IMR-90 (cell line): ENCODE measurements around the gene VPS13A. TPM values are rescaled to one million over a fixed set of nuclear protein-coding genes. Genes with fewer than 3 reads are reported as not detected.

Source experiments
- ATAC-seq: fragments of 200-7000 bp; cut with Tn5 transposase; 2 replicates; pipeline ENCODE4 v1.9.1; 2020; ENCODE audit warnings: low read depth, mild to moderate bottlenecking, moderate library complexity
- BruUV-seq: library from RNA; stranded (reverse); fragments of 400-500 nt; replicated peaks from 2 replicates; lab custom pipeline; 2021; lab: Mats Ljungman, UMichigan
- CTCF ChIA-PET: fragments of 300-600 bp; formaldehyde crosslinking; extraction: SDS; loops from one replicate; lab custom pipeline; 2021; ENCODE audit warnings: antibody characterized with exemption; lab: Yijun Ruan, JAX
- POLR2A ChIA-PET: fragments of 300-600 bp; sonication (Branson Sonifier 250); formaldehyde crosslinking; loops from one replicate; lab custom pipeline; 2022; ENCODE audit warnings: antibody characterized with exemption; ENCODE audit not compliant: unreplicated experiment; lab: Charles Lee
- DNase-seq: peaks from one replicate; pipeline ENCODE4 v3.0.0; 2013
- H2AFZ ChIP-seq: replicated peaks from 2 replicates; pipeline ENCODE3; 2013; ENCODE audit warnings: low read length, mild to moderate bottlenecking; ENCODE audit not compliant: poor library complexity
- H2AK5ac ChIP-seq: 2 replicates; pipeline ENCODE4 v1.6.1; 2013; ENCODE audit warnings: low read depth, low read length, inconsistent platforms
- H2AK9ac ChIP-seq: replicated peaks from 2 replicates; pipeline ENCODE3; 2013; ENCODE audit warnings: mild to moderate bottlenecking, low read depth, low read length, moderate library complexity; ENCODE audit not compliant: poor library complexity
- H2BK120ac ChIP-seq: 2 replicates; pipeline ENCODE4 v1.6.1; 2013; ENCODE audit warnings: low read depth, low read length, inconsistent platforms
- H2BK15ac ChIP-seq: 3 replicates; pipeline ENCODE4 v1.6.1; 2013; ENCODE audit warnings: low read depth, low read length, inconsistent platforms
- H2BK20ac ChIP-seq: 2 replicates; pipeline ENCODE4 v1.6.1; 2013; ENCODE audit warnings: low read depth, mild to moderate bottlenecking, inconsistent platforms, low read length, moderate library complexity
- H2BK5ac ChIP-seq: 2 replicates; pipeline ENCODE4 v1.6.1; 2013; ENCODE audit warnings: mild to moderate bottlenecking, low read depth, low read length, inconsistent platforms; ENCODE audit not compliant: poor library complexity, severe bottlenecking
- H3K14ac ChIP-seq: replicated peaks from 2 replicates; pipeline ENCODE4 v1.6.1; 2013; ENCODE audit warnings: low read depth, low read length, inconsistent platforms
- H3K18ac ChIP-seq: 2 replicates; pipeline ENCODE4 v1.6.1; 2013; ENCODE audit warnings: low read depth, low read length, control low read depth
- H3K23ac ChIP-seq: 2 replicates; pipeline ENCODE4 v1.6.1; 2013; ENCODE audit warnings: low read depth, low read length, inconsistent platforms
- H3K27ac ChIP-seq: 2 replicates; pipeline ENCODE4 v1.5.1; 2013; ENCODE audit warnings: mild to moderate bottlenecking, control low read depth, low read length; ENCODE audit not compliant: insufficient read depth
- H3K27me3 ChIP-seq: 2 replicates; pipeline ENCODE4 v1.6.1; 2013; ENCODE audit warnings: low read length; ENCODE audit not compliant: control insufficient read depth, insufficient read depth
- H3K36me3 ChIP-seq: 2 replicates; pipeline ENCODE4 v1.6.1; 2013; ENCODE audit warnings: low read length, mixed read lengths; ENCODE audit not compliant: control insufficient read depth, insufficient read depth
- H3K4ac ChIP-seq: 2 replicates; pipeline ENCODE4 v1.6.1; 2013; ENCODE audit warnings: low read depth, low read length, inconsistent platforms
- H3K4me1 ChIP-seq: 2 replicates; pipeline ENCODE4 v1.6.1; 2013; ENCODE audit warnings: low read length, mixed read lengths; ENCODE audit not compliant: control insufficient read depth, insufficient read depth
- H3K4me2 ChIP-seq: 2 replicates; pipeline ENCODE4 v1.6.1; 2013; ENCODE audit warnings: low read depth, mild to moderate bottlenecking, control low read depth, low read length, moderate library complexity
- H3K4me3 ChIP-seq: 2 replicates; pipeline ENCODE4 v1.5.1; 2013; ENCODE audit warnings: low read depth, mild to moderate bottlenecking, control low read depth, low read length, moderate library complexity; ENCODE audit not compliant: insufficient read depth
- H3K56ac ChIP-seq: 2 replicates; pipeline ENCODE4 v1.6.1; 2013; ENCODE audit warnings: low read length, inconsistent platforms; ENCODE audit not compliant: insufficient read depth; ENCODE audit errors: extremely low read depth
- H3K79me1 ChIP-seq, 2 experiments: 2 replicates each; pipeline ENCODE4 v1.6.1; 2013; ENCODE audit warnings: low read length in 2 of 2, inconsistent platforms in 1 of 2, low read depth in 1 of 2
- H3K9ac ChIP-seq: 2 replicates; pipeline ENCODE4 v1.6.1; 2013; ENCODE audit warnings: low read depth, low read length, control low read depth
- H3K9me1 ChIP-seq: 2 replicates; pipeline ENCODE4 v1.6.1; 2013; ENCODE audit warnings: low read length, inconsistent platforms; ENCODE audit not compliant: insufficient read depth
- H3K9me3 ChIP-seq: 2 replicates; pipeline ENCODE4 v1.6.1; 2013; ENCODE audit warnings: low read length; ENCODE audit not compliant: control insufficient read depth, insufficient read depth
- H4K20me1 ChIP-seq: 2 replicates; pipeline ENCODE4 v1.6.1; 2013; ENCODE audit warnings: low read length, inconsistent platforms; ENCODE audit not compliant: insufficient read depth
- H4K5ac ChIP-seq: 2 replicates; pipeline ENCODE4 v1.6.1; 2013; ENCODE audit warnings: mild to moderate bottlenecking, low read depth, low read length, control low read depth
- H4K8ac ChIP-seq, 2 experiments: 2 replicates each; pipeline ENCODE4 v1.6.1; 2013; ENCODE audit warnings: low read depth in 2 of 2, low read length in 2 of 2, control low read depth in 1 of 2, inconsistent platforms in 1 of 2
- H4K91ac ChIP-seq: 2 replicates; pipeline ENCODE4 v1.6.1; 2013; ENCODE audit warnings: low read depth, low read length, inconsistent platforms; ENCODE audit not compliant: insufficient read depth
- CEBPB ChIP-seq: IDR thresholded peaks from 2 replicates; pipeline ENCODE4 v1.6.1; 2012; ENCODE audit warnings: low read depth, low read length, improper control_type of control experiment
- NFE2L2 ChIP-seq: fragments of 150-350 bp; IDR thresholded peaks from 2 replicates; pipeline ENCODE4 v1.6.1; 2016; ENCODE audit warnings: low read depth, mild to moderate bottlenecking, low read length
- WGBS, 2 experiments: methylation state at CpG; one replicate each; pipeline versions ENCODE4 v1.1.5 to v1.1.7; 2013; ENCODE audit warnings: missing lambda C conversion rate in 2 of 2; ENCODE audit not compliant: insufficient read length in 1 of 2; ENCODE audit errors: extremely low coverage in 2 of 2; 5-methylcytosine and 5-hydroxymethylcytosine counted together
- dilution Hi-C: fragments of 300-500 bp; cut with HindIII; formaldehyde crosslinking; loops from one replicate; pipeline ENCODE4 v1.14.3; 2018; ENCODE audit warnings: low sequenced_read_pairs; ENCODE audit not compliant: unreplicated experiment
- in situ Hi-C: fragments of 300-500 bp; cut with MboI; formaldehyde crosslinking; loops from 3 replicates; pipeline ENCODE4 v1.14.3; 2019; ENCODE audit warnings: low sequenced_read_pairs, inconsistent platforms, mixed read lengths
- intact Hi-C: fragments of 100-400 bp; cut with micrococcal nuclease; formaldehyde crosslinking; loops from 2 replicates; pipeline ENCODE4 v1.10.0; 2022
- polyA plus RNA-seq, 3 experiments: library from polyadenylated mRNA; depleted of rRNA; stranded (reverse); fragments of >200 nt; gene quantifications; 2 replicates each; pipeline ENCODE4 v1.2.3, GENCODE V29; 2012; ENCODE audit warnings: low replicate concordance in 1 of 3
- total RNA-seq: library from RNA; depleted of rRNA; stranded (reverse); fragments of >200 nt; gene quantifications from 2 replicates; pipeline ENCODE4 v1.2.3, GENCODE V29; 2012

The VPS13A gene
- total and polyA plus RNA-seq, 2 of the 4 experiments (the other 2 are of a cell fraction), result 10.4 to 26.5 TPM

DNA sequence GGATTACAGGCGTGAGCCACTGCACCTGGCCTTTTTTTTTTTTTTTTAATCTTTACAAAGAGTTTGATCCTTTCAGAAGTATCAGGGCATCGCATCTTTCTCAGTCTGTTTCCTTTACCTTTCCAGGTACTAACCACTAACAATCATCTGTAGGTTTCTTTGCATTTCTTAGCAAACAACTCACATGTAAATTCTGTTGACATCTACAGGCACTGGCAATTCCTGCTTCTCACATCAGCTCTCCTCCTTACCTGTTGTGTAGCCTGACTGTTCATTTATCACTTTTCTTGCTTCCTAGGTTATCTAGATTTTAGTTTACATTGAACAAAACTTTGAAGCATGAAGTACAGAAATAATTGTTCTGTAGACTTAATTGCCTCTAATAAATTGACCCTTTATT, 27.5 kb upstream of the VPS13A start:
- no peak overlapping the region for H3K4ac ChIP-seq
- no peak overlapping the region for H4K91ac ChIP-seq
- no peaks in the 10 kb centered on the region for H3K79me1 ChIP-seq
- no peak overlapping the region for H3K56ac ChIP-seq
- H2BK120ac ChIP-seq, result no peak overlapping the region
- no peak overlapping the region for H3K23ac ChIP-seq
- H3K9me3 ChIP-seq, result no peaks in the 10 kb centered on the region
- no peak overlapping the region for H3K14ac ChIP-seq
- in situ Hi-C loops, result loop anchor here (25.0 kb wide), 1 partner anchor 338 kb away; no protein-coding TSS in a partner anchor
- dilution Hi-C loops, result no loop called here
- H2BK20ac ChIP-seq, result no peak overlapping the region
- ChIA-PET POLR2A (no interaction called here), CTCF (no interaction called here)
- peaks cover 3% of the 10 kb centered on the region; the same call in 1 of the 2 replicates for H3K27me3 ChIP-seq
- H3K9ac ChIP-seq, result no peak overlapping the region
- H3K9me1 ChIP-seq, result no peaks in the 10 kb centered on the region
- intact Hi-C loops, result loop anchor here (1.0 to 5.0 kb wide), 3 partner anchors 138 to 389 kb away; no protein-coding TSS in a partner anchor
- no peak overlapping the region for H2AFZ ChIP-seq
- DNase-seq (no peak), ATAC-seq (no peak)
- H2BK15ac ChIP-seq, result no peak overlapping the region
- H4K20me1 ChIP-seq, result no peaks in the 10 kb centered on the region
- no peak overlapping the region for H3K4me3 ChIP-seq
- no peak for TF ChIP-seq CEBPB
- TF ChIP-seq NFE2L2, result no peak
- H2AK9ac ChIP-seq, result no peak overlapping the region
- no peak overlapping the region for H4K8ac ChIP-seq
- H3K4me1 ChIP-seq, result no peaks in the 10 kb centered on the region
- 14% methylated on average over 1 of the region's 2 CpGs; no CpG with 5 or more reads in 1 of the 2 experiments for WGBS, 2 experiments
- no peak overlapping the region for H4K5ac ChIP-seq
- no peak overlapping the region for H2BK5ac ChIP-seq
- no TSS peak for BruUV-seq
- H3K4me2 ChIP-seq, result no peak overlapping the region
- H3K18ac ChIP-seq, result no peak overlapping the region
- H3K36me3 ChIP-seq, result no peaks in the 10 kb centered on the region
- no peak overlapping the region for H2AK5ac ChIP-seq
- no peak overlapping the region for H3K27ac ChIP-seq
